HG03457 (cell line): ENCODE data around the gene AP3B1.

Experiments
- ATAC-seq: cut with Tn5 transposase; IDR thresholded peaks from one replicate; pipeline ENCODE4 v1.9.1; 2021; ENCODE audit warnings: moderate number of reproducible peaks; ENCODE audit not compliant: unreplicated experiment

The AP3B1 gene

GRCh38 chr5:78007233-78007632 is 287.3 kb downstream of the AP3B1 start:
- ATAC-seq: no peak

- ATAC-seq: no peak
Observed at GRCh38 chr5:78006449-78006848, 288.0 kb downstream of the AP3B1 start.

GRCh38 chr5:78005021-78005785 is 289.3 kb downstream of the AP3B1 start:
- no peak for ATAC-seq

- no peak for ATAC-seq
Observed at GRCh38 chr5:78004559-78004958, 289.9 kb downstream of the AP3B1 start.

DNA sequence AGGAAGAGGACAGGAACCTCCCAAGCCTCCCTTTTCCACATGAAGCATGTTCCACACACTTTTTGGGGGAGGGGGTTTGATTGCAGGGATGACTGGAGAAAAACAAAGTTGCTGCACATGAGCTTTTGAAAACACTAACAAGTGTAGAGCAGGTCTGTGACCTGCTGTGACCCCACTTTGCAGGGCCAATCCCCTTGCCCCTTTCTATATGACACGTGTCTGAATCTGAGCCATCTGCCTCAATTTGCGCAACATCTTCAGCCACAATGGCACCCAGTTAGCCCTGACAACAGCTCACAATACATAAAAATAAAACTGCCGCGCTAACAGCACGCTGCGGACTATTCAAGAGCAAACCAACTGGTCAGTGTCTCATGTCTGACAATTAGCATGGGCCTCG is 290.6 kb downstream of the AP3B1 start:
- ATAC-seq: no peak

GRCh38 chr5:78003450-78003849 is 291.0 kb downstream of the AP3B1 start:
- no peak for ATAC-seq

DNA sequence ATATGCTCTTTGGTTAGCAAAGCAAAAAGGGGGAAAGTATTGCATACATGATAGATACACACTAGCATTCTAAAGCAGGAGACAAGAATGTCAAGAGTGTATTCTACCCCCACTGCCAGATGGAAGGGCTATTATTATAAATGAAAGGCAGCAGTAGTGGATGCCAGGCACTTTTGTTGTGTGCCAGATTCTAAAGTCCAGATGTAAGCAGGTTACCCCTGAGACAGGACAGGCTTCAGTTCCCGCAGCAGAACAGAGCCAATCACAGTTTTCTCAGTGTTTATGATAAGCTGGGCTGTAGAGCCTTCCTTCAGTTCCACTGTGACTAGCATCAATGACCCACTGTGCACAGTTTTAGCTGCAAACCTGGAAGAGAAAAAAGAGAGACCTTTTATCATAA is 291.8 kb downstream of the AP3B1 start:
- ATAC-seq: no peak

GRCh38 chr5:78001197-78001596 is 293.3 kb downstream of the AP3B1 start:
- ATAC-seq: no peak

DNA sequence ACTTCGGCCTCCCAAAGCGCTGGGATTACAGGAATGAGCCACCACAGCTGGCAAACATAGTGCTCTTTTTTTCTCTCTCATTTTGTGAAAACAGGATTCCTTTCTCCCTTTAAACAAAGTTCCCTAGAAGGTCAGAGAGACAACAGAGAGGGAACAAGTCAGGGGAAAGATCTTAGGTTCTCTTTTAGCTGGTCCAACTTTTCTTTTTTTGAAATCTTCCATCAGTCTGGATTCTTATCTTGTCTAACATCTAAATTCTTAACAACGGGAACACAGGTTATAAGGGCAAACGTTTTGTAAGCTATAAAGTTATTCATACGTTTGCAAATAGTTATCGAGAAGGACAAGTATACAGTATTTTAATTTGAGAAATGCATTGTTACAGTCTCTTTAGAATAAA is 294.3 kb downstream of the AP3B1 start:
- no peak for ATAC-seq

- ATAC-seq: no peak
Observed at GRCh38 chr5:77999399-77999798, 295.1 kb downstream of the AP3B1 start.

DNA sequence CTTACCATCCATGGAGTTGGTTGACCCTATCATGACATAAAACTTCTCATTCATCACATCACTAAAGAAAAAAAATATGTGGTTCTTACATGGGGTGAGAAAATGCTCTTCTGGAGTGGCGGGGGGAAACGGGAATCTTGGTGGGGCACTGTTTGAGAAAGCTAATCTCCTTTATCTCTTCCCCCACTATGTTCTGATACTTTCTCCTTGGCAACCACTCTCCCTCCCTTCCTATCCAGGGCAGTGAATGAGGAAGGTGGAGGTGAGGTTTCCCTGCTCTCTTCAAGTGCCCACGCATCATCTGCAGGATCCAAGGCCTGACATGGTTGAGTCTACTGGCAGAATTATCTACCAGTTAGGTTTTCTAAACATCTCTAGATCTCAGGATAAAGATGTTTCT is 297.6 kb downstream of the AP3B1 start:
- no peak for ATAC-seq

DNA sequence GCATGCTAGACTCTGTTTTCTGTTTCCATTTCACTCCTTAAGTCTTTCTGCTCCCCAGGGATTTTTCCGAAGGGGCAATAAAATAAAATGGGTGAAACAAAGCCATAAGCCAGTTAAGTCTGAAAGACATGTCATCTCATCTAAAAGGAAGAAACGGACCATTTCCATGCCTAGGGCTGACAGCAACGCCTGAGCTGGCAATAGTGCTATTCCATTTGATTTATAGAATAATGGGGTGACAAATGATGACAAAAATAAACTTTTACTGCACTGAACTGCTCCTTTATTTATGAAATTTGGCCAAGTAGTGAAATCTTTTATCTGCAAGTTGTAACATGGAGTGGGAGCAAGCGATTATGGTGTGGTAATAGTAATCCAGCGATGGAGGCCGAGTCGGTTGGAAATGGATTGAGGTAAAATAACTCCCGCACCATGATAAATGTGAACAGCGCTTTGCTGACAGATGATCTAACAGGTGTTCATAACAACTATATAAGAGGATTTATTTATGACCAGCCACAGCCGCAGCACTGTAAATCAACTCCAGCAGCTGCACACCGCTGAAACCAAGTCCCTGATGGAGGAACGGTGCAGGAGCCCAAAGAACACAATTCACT is 298.6 kb downstream of the AP3B1 start:
- no peak for ATAC-seq

GRCh38 chr5:77994943-77995342 is 299.6 kb downstream of the AP3B1 start:
- ATAC-seq: no peak

DNA sequence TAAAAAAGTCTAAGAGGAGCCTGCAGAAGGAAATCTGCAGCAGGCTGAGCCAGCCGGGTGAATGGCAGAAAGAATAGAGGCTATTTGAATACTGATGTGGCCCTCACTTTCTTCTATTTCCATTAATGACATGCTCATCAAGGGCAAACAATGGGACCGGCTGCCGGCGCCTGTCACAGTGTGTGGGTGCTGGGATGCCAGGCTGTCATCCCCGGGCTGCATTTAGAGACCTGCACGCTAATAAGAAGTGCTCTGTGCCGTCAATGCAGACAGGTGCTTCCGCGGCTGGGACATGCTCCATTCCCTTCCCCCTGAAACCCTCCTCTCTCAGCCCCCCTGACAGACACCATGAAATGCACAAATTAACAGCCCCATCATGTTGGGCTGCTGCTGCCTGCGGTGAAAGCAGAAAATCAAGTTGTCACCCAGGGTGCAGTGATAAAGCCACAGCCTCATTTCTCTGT is 300.6 kb downstream of the AP3B1 start:
- ATAC-seq: no peak

DNA sequence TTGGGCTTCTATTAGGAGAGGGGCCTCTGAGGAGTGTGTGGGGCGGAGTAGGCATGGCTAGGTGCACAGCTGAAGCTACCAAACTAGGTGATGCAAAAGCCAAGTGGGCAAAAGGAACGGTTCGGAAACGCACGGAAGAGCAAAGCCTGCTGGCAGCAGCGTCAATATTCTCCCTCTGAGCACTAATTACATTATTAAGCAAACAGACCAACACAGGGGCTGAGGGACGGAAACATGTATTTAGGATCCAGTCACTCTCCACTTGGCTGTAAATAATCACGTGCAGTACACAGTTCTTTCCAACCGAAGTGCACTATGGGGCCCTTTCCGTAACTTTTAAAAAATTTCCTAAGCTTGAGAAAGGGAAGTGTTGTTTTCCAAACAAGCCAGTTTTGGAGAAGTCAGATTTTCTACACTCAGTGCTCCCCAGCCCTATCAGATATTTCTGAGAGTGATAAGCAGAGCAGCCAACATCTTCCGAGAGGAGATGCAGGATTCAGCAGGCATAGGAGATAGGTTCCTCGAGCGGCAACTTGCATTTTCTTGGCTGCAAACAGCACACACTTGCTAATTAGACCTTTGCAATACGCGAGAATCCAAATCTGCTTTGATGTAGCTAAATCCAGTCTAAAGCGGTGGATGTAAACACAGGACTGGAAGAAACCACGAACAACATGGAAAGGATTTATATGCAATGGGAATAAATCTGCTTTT is 301.2 kb downstream of the AP3B1 start:
- no peak for ATAC-seq

DNA sequence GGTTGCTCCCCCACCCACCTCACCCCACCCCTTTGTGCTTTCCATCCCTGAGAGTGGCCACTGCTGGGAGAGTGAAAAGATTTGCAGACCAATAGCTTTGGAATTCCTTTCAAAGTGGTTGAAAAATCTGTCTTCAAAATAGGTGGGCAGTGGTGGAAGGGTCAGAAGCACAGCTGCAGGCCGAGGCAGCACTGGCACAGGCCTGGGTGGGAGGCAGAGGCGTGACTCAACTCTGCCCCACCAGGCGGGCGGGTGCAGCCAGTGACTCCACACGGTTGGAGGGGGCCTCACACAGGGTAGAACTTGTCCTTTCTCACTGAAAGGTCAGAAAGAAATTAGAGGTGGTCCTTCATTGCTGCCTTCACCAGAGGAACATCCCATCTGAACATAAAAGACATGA is 303.4 kb downstream of the AP3B1 start:
- no peak for ATAC-seq

DNA sequence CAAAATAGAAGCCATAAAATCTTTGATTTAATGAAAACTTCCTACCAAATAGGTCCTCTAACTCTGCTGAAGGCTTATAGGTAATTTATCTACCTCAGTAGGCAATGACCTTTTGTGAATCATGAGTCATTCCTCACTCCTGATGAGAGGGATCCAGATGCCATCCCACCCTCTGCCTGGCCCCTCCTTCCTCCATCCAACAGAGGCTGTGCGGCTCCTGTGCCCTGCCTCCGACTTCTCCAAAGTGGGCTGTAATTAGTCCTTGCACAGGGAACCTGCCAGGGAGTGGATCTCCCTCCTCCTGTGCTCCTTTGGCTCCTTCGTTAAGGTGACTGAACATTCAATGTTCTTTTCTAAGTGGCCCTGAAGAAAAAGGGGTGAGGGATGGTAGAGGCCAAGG is 304.5 kb downstream of the AP3B1 start:
- no peak for ATAC-seq

- ATAC-seq: no peak
Observed at GRCh38 chr5:77987988-77988387, 306.5 kb downstream of the AP3B1 start.

GRCh38 chr5:77987331-77987730 is 307.2 kb downstream of the AP3B1 start:
- ATAC-seq: no peak

DNA sequence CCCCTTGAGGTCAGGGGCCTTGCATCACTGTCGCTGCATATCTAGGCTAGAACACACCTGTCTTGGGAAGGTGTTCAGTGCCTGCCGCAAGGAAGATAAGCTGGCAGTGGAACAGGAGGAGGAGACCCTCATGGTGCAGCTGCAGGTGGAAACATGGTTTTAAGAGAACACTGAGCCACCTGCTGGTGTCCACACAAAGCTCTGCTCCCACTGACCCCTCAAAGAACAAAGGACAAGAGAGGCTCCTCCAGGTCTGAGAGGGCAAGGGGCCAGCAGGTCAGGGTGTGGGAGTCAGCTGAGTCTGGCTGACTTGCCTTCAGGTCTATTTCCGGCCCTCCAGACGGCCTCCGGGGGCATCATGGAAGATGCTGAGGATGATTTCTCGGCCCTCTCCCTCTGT is 308.2 kb downstream of the AP3B1 start:
- ATAC-seq: no peak

DNA sequence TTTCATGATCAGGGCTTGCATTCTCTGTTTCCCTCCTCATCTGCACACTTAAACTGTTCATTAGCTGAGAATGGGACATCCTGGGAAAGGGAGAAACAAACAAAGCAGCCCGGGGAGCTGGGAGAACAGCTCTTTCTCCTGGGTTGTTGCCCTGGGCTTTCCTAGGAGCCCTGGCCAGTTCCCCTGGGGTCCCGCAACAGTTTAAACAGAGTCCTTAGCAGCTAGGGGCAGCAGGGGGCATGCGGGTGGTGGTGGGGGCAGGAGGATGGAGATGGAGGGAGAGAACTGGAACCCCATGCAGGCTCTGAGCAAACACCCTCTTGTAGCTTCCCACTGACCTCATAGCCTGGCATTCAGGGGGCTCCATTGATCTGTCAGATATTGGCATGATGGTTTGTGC is 309.3 kb downstream of the AP3B1 start:
- ATAC-seq: no peak

DNA sequence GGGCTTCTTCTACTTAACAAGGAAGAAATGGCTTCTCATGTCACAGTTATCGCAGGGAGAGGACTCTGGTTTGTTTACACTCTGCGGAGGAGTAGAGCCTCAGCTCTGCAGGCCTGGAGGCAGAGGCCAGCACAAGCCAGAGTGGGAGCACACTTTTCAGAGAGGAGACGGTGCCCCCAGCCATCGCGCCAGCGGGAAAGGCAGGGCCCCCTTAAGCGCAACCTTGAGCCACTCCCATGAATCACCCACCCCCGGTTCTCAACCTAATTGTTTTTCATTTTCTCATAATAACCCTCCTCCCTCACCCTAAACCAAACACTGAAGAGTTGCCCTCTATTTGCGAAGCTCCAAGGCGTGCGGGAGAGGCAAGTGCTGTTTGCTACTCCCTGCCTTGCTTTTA is 309.9 kb downstream of the AP3B1 start:
- no peak for ATAC-seq
